Panc1 (cell line): Measurements from ENCODE around the gene THAP3. TPM values are rescaled to one million over a fixed set of nuclear protein-coding genes. Genes with fewer than 3 reads are reported as not detected.

Experiments
- ATAC-seq: fragments of 200-7000 bp; cut with Tn5 transposase; 2 replicates; pipeline ENCODE4 v1.9.1; 2020; ENCODE audit warnings: mild to moderate bottlenecking, moderate library complexity
- BruUV-seq: library from RNA; stranded (reverse); fragments of 400-500 nt; replicated peaks from 2 replicates; lab custom pipeline; 2021; lab: Mats Ljungman, UMichigan
- CTCF ChIA-PET: fragments of 300-600 bp; sonication (Branson Sonifier 250); formaldehyde crosslinking; loops from one replicate; lab custom pipeline; 2022; ENCODE audit warnings: antibody characterized with exemption; lab: Charles Lee
- POLR2A ChIA-PET: fragments of 300-600 bp; sonication (Branson Sonifier 250); formaldehyde crosslinking; loops from one replicate; lab custom pipeline; 2022; ENCODE audit warnings: antibody characterized with exemption; lab: Charles Lee
- DNase-seq: peaks from one replicate; pipeline ENCODE4 v3.0.0-alpha.2; 2010; ENCODE audit warnings: low read depth, low spot score
- H3K27ac ChIP-seq: 2 replicates; pipeline ENCODE4 v1.5.1; 2011; ENCODE audit warnings: mild to moderate bottlenecking, low read length, inconsistent platforms
- H3K27me3 ChIP-seq: fragments of 200-500 bp; sonication (Bioruptor generic); 2 replicates; pipeline ENCODE4 v1.6.0; 2014; ENCODE audit warnings: low read length, inconsistent platforms; ENCODE audit not compliant: control insufficient read depth, insufficient read depth
- H3K36me3 ChIP-seq: fragments of 200-500 bp; sonication (Bioruptor generic); 2 replicates; pipeline ENCODE4 v1.5.1; 2014; ENCODE audit warnings: inconsistent platforms, mild to moderate bottlenecking, low read length, moderate library complexity; ENCODE audit not compliant: control insufficient read depth, insufficient read depth
- H3K4me1 ChIP-seq: 2 replicates; pipeline ENCODE4 v1.5.1; 2011; ENCODE audit warnings: inconsistent platforms, mild to moderate bottlenecking, low read length, moderate library complexity; ENCODE audit not compliant: control insufficient read depth, insufficient read depth
- H3K4me3 ChIP-seq, 2 experiments: 2 replicates each; pipeline ENCODE4 v1.5.1; 2011 to 2012; ENCODE audit warnings: low read depth in 2 of 2, low read length in 2 of 2, mild to moderate bottlenecking in 2 of 2, inconsistent platforms in 1 of 2, moderate library complexity in 1 of 2
- H3K9me3 ChIP-seq: fragments of 200-500 bp; sonication (Bioruptor generic); 2 replicates; pipeline ENCODE4 v1.5.1; 2014; ENCODE audit warnings: low read depth, mild to moderate bottlenecking, inconsistent platforms, low read length, moderate library complexity; ENCODE audit not compliant: control insufficient read depth, insufficient read depth
- POLR2AphosphoS5 ChIP-seq: IDR thresholded peaks from 2 replicates; pipeline ENCODE4 v1.6.1; 2012; ENCODE audit warnings: mild to moderate bottlenecking, low read depth, low read length, moderate library complexity
- SIN3A ChIP-seq: IDR thresholded peaks from 2 replicates; pipeline ENCODE4 v1.6.1; 2012; ENCODE audit warnings: low read depth, mild to moderate bottlenecking, low read length, moderate library complexity, borderline replicate concordance; ENCODE audit not compliant: insufficient read depth
- TCF7L2 ChIP-seq: IDR thresholded peaks from 2 replicates; pipeline ENCODE4 v1.6.1; 2011; ENCODE audit warnings: mild to moderate bottlenecking, low read depth, low read length, inconsistent platforms
- in situ Hi-C: cut with HindIII; loops from 2 replicates; pipeline ENCODE4 v1.10.0; 2016; ENCODE audit warnings: low sequenced_read_pairs, low pct_unique_long_range_greater_than_20kb
- intact Hi-C: fragments of 100-400 bp; cut with micrococcal nuclease; formaldehyde crosslinking; loops from one replicate; pipeline ENCODE4 v1.10.0; 2022; ENCODE audit not compliant: unreplicated experiment
- total RNA-seq: library from RNA; stranded (reverse); gene quantifications from one replicate; pipeline ENCODE4 v1.2.1, GENCODE V29; 2021; ENCODE audit not compliant: unreplicated experiment
- TF ChIP-seq, protein P1 (sequence below): fragments of 450-650 bp; IDR thresholded peaks from 2 replicates; pipeline ENCODE4 v1.5.1; 2017; ENCODE audit warnings: mild to moderate bottlenecking
- TF ChIP-seq, protein P2 (sequence below), 2 experiments: IDR thresholded peaks; 2 replicates each; pipeline ENCODE4 v1.6.1; 2011 to 2012; ENCODE audit warnings: low read depth in 2 of 2, control low read depth in 1 of 2, low read length in 1 of 2, mild to moderate bottlenecking in 1 of 2, moderate library complexity in 1 of 2; ENCODE audit not compliant: insufficient read depth in 1 of 2

THAP3 gene
- total RNA-seq, 1 experiment from 2014 or later, result 24.9 TPM

DNA sequence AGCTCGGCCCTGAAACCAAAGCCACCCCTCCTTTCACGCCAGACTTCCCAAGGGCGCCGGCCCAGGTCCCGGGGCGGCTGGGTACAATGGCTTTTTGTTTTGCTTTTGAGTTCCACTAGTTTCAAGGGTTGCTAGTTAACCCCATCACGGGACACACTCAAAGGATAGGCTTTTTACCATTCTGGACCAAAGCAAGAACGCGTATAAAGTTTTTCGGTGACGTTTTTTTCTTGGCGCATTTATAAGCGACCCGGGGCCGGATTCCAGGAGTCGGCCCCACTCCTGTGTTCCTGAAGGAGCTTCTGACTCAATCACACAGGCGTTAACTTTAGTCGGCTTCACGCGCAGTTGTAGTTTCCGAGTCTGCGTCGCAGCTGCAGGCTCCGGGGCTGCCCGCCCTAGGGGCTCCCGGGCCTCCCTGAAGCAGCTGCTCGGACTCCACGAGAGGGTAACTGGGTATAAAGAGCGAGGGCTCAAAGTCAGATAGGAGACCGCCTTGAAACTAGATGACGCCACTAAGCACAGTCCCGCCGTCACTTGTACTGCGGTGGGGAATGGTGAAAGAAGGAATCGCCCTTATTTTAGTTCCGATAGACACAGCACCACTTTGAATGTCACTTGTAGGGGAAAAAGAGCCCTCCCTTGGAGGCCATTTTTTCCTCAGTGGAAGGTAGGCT is 21.3 kb upstream of the THAP3 start:
- ATAC-seq, result peak; percentile 52
- CTCF ChIA-PET, result interaction anchor here (1.0 kb wide), 1 partner anchor 9 kb away, joined by 3 read pairs; no protein-coding TSS in a partner anchor
- intact Hi-C loops, result no loop called here

DNA sequence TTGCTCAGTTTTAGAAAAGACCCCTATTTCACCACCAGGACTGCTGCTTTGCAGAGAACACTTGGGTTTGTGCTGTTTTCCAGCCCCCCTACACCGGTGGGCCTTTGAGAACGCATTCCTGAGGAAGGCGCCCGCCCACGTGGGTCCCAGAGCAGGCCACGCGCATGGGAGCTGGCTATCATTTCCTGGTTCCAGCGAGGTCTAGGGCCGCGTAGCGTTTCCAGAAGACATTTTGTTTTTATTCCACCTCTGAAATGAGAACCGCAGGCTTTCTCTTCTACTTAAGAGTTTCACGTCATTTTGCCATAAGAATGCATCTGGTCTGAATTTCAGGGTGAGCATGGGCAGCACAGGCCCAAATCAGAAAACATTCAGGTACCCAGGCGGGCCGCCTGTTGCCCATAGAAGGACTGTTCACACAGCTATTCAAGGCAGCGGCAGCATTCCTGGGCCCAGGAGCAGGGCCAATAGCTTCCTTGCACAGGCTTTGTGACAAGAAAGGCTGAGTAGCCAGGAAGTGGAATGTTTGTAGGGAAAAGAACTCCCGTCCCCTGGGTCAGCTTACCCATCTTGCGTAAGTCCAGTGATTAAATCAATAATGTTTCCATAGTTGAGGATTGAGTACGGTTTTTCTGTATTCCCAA is 20.6 kb upstream of the THAP3 start:
- peaks cover 19% of the 10 kb centered on the region for H3K4me1 ChIP-seq
- H3K27ac ChIP-seq, result peak overlapping the region; percentile 97
- ATAC-seq (no peak), DNase-seq (no peak)
- ChIA-PET CTCF (interaction anchor here (1.0 kb wide), 1 partner anchor 8 kb away, joined by 3 read pairs; no protein-coding TSS in a partner anchor), POLR2A (no interaction called here)
- in situ Hi-C loops, result no loop called here
- H3K4me3 ChIP-seq, result peak overlapping the region; percentile 54 to 61
- TF ChIP-seq, protein P1, sequence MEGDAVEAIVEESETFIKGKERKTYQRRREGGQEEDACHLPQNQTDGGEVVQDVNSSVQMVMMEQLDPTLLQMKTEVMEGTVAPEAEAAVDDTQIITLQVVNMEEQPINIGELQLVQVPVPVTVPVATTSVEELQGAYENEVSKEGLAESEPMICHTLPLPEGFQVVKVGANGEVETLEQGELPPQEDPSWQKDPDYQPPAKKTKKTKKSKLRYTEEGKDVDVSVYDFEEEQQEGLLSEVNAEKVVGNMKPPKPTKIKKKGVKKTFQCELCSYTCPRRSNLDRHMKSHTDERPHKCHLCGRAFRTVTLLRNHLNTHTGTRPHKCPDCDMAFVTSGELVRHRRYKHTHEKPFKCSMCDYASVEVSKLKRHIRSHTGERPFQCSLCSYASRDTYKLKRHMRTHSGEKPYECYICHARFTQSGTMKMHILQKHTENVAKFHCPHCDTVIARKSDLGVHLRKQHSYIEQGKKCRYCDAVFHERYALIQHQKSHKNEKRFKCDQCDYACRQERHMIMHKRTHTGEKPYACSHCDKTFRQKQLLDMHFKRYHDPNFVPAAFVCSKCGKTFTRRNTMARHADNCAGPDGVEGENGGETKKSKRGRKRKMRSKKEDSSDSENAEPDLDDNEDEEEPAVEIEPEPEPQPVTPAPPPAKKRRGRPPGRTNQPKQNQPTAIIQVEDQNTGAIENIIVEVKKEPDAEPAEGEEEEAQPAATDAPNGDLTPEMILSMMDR, result no peak
- TF ChIP-seq TCF7L2, result no peak
- H3K27me3 ChIP-seq, result no peaks in the 10 kb centered on the region
- intact Hi-C loops, result no loop called here
- no peaks in the 10 kb centered on the region for H3K9me3 ChIP-seq
- H3K36me3 ChIP-seq, result no peaks in the 10 kb centered on the region; the same call in 1 of the 2 replicates
- BruUV-seq, result no TSS peak

More for the DNA sequence above, 21.3 kb upstream of the THAP3 start:
- no peaks in the 10 kb centered on the region; the same call in 1 of the 2 replicates for H3K36me3 ChIP-seq
- H3K27me3 ChIP-seq, result no peaks in the 10 kb centered on the region
- POLR2A ChIA-PET, result no interaction called here
- no peaks in the 10 kb centered on the region for H3K9me3 ChIP-seq
- in situ Hi-C loops, result no loop called here
- DNase-seq, result no peak
- H3K4me3 ChIP-seq, result peak overlapping the region; percentile 54 to 61
- BruUV-seq, result TSS peak; percentile 96
- TF ChIP-seq POLR2AphosphoS5 (peak; percentile 26), SIN3A (no peak), TCF7L2 (0 out of 2 replicates have a peak, but pooled peaks have one; percentile 38)
- TF ChIP-seq, protein P2, sequence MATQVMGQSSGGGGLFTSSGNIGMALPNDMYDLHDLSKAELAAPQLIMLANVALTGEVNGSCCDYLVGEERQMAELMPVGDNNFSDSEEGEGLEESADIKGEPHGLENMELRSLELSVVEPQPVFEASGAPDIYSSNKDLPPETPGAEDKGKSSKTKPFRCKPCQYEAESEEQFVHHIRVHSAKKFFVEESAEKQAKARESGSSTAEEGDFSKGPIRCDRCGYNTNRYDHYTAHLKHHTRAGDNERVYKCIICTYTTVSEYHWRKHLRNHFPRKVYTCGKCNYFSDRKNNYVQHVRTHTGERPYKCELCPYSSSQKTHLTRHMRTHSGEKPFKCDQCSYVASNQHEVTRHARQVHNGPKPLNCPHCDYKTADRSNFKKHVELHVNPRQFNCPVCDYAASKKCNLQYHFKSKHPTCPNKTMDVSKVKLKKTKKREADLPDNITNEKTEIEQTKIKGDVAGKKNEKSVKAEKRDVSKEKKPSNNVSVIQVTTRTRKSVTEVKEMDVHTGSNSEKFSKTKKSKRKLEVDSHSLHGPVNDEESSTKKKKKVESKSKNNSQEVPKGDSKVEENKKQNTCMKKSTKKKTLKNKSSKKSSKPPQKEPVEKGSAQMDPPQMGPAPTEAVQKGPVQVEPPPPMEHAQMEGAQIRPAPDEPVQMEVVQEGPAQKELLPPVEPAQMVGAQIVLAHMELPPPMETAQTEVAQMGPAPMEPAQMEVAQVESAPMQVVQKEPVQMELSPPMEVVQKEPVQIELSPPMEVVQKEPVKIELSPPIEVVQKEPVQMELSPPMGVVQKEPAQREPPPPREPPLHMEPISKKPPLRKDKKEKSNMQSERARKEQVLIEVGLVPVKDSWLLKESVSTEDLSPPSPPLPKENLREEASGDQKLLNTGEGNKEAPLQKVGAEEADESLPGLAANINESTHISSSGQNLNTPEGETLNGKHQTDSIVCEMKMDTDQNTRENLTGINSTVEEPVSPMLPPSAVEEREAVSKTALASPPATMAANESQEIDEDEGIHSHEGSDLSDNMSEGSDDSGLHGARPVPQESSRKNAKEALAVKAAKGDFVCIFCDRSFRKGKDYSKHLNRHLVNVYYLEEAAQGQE (IDR thresholded peaks at IDR 0.05; ENCODE audit: insufficient read depth in 1 of 2, low read depth in 2 of 2, low read length in 1 of 2), result no peak
- H3K27ac ChIP-seq, result peak overlapping the region; percentile 97
- H3K4me1 ChIP-seq, result peaks cover 19% of the 10 kb centered on the region
